Esophagus squamous epithelium (tissue), 4 donors: ENCODE measurements around the gene EYS.

Source experiments
- CTCF ChIP-seq, 6 experiments: fragments of 450-650 bp in 4 of 6; fragments of 200-600 bp in 2 of 6; sonication (generic) in 2 of 6; IDR thresholded peaks; one replicate each; pipeline ENCODE4 v1.5.1; 2016 to 2019; ENCODE audit warnings: antibody characterized with exemption in 6 of 6, mild to moderate bottlenecking in 4 of 6, moderate library complexity in 4 of 6
- POLR2A ChIP-seq, 4 donors: fragments of 450-650 bp; IDR thresholded peaks; one replicate each; pipeline ENCODE4 v1.6.1; 2017; ENCODE audit warnings: antibody characterized with exemption in 4 of 4, mild to moderate bottlenecking in 4 of 4, moderate library complexity in 3 of 4

DNA sequence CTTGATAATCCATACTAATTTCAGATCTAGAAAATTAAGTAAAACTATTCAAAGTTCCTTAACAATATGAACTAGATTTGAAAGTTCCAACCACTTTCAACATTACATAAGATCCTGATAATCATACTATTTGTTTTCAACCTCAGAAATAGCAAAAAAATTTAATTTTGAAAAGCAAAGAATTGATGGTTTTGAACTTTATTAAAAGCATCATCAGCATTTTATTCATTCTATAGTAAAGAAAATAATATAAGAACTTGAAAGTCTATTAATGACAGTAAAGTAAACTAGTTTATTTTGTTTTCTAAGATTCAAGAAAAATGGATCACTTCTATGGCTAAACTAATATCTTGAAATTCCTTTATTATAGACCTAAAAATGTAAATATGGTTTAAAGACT, 26.8 kb downstream of the EYS start:
- TF ChIP-seq CTCF (IDR thresholded peaks at IDR 0.05) = no peak
- TF ChIP-seq POLR2A (IDR thresholded peaks at IDR 0.05) = no peak
